Osteoblast (primary cell): ENCODE results near the gene JARID2. TPM values are rescaled to one million over a fixed set of nuclear protein-coding genes. Genes with fewer than 3 reads are reported as not detected.

ENCODE experiments used
- DNase-seq: peaks from one replicate; pipeline ENCODE4 v3.0.0; 2011; ENCODE audit warnings: low spot score, mixed read lengths; ENCODE audit not compliant: insufficient read length; ENCODE audit errors: missing footprints
- H2AFZ ChIP-seq: 2 replicates; pipeline ENCODE4 v1.6.0; 2011; ENCODE audit warnings: mild to moderate bottlenecking, low read length
- H3K27ac ChIP-seq: 2 replicates; pipeline ENCODE4 v1.5.1; 2011; ENCODE audit warnings: mild to moderate bottlenecking, low read depth, low read length, moderate library complexity
- H3K27me3 ChIP-seq: 2 replicates; pipeline ENCODE4 v1.6.0; 2012; ENCODE audit warnings: mild to moderate bottlenecking, control low read depth, inconsistent platforms, low read length, moderate library complexity; ENCODE audit not compliant: insufficient read depth
- H3K36me3 ChIP-seq: 2 replicates; pipeline ENCODE4 v1.5.1; 2011; ENCODE audit warnings: mild to moderate bottlenecking, low read length, control low read depth, moderate library complexity; ENCODE audit not compliant: insufficient read depth
- H3K4me1 ChIP-seq: 2 replicates; pipeline ENCODE4 v1.5.1; 2011; ENCODE audit warnings: mild to moderate bottlenecking, low read length, control low read depth, moderate library complexity; ENCODE audit not compliant: insufficient read depth
- H3K4me2 ChIP-seq: 2 replicates; pipeline ENCODE4 v1.6.0; 2011; ENCODE audit warnings: mild to moderate bottlenecking, low read length; ENCODE audit not compliant: insufficient read depth
- H3K4me3 ChIP-seq: fragments of 200-600 bp; sonication (generic); 3 replicates; pipeline ENCODE4 v1.5.1; 2012; ENCODE audit warnings: mild to moderate bottlenecking, low read length, inconsistent platforms; ENCODE audit not compliant: insufficient read depth
- H3K79me2 ChIP-seq: 2 replicates; pipeline ENCODE4 v1.6.0; 2012; ENCODE audit warnings: mild to moderate bottlenecking, low read length, control low read depth, inconsistent platforms; ENCODE audit not compliant: insufficient read depth
- H3K9me3 ChIP-seq: 2 replicates; pipeline ENCODE4 v1.5.1; 2011; ENCODE audit warnings: low read depth, low read length, control low read depth
- H4K20me1 ChIP-seq: 2 replicates; pipeline ENCODE4 v1.6.0; 2012; ENCODE audit warnings: mild to moderate bottlenecking, low read length, control low read depth; ENCODE audit not compliant: insufficient read depth
- total RNA-seq: library from RNA; depleted of rRNA; stranded (reverse); fragments of >200 nt; gene quantifications from 2 replicates; pipeline ENCODE4 v1.2.3, GENCODE V29; 2012
- TF ChIP-seq, protein P1 (sequence below): IDR thresholded peaks from 2 replicates; pipeline ENCODE4 v1.5.1; 2011; ENCODE audit warnings: mild to moderate bottlenecking, low read depth, low read length, moderate library complexity; ENCODE audit errors: extremely low read depth

JARID2 gene
- total RNA-seq, 1 donor, result 10.5 TPM

DNA sequence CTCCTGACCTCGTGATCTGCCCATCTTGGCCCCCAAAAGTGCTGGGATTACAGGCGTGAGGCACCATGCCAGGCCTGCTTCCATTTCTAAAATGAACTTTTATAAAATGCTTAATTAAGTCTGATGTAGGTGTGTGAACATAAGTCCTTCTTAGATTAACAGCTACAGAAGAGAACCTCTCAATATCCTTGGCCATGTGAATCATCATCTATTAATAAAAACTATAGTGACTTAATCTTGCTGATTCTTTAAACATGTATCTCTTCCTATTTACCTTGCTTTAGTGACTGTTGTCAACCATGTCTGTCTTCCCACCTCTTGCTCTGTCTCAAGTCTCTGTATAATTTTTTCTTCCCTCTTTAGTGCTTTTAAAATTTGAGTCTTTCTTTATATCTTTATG is 127.1 kb downstream of the JARID2 start:
- Histone ChIP-seq H2AFZ (no peak overlapping the region), H3K79me2 (peaks cover 83% of the 10 kb centered on the region), H3K27me3 (no peaks in the 10 kb centered on the region), H3K27ac (no peak overlapping the region), H3K4me1 (peaks cover 8% of the 10 kb centered on the region), H3K36me3 (no peaks in the 10 kb centered on the region), H3K4me2 (no peak overlapping the region), H3K9me3 (no peaks in the 10 kb centered on the region), H3K4me3 (no peak overlapping the region), H4K20me1 (peaks cover 54% of the 10 kb centered on the region)
- DNase-seq, result no peak
- TF ChIP-seq, protein P1, sequence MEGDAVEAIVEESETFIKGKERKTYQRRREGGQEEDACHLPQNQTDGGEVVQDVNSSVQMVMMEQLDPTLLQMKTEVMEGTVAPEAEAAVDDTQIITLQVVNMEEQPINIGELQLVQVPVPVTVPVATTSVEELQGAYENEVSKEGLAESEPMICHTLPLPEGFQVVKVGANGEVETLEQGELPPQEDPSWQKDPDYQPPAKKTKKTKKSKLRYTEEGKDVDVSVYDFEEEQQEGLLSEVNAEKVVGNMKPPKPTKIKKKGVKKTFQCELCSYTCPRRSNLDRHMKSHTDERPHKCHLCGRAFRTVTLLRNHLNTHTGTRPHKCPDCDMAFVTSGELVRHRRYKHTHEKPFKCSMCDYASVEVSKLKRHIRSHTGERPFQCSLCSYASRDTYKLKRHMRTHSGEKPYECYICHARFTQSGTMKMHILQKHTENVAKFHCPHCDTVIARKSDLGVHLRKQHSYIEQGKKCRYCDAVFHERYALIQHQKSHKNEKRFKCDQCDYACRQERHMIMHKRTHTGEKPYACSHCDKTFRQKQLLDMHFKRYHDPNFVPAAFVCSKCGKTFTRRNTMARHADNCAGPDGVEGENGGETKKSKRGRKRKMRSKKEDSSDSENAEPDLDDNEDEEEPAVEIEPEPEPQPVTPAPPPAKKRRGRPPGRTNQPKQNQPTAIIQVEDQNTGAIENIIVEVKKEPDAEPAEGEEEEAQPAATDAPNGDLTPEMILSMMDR, result no peak

GRCh38 chr6:15374119-15374518 is 128.2 kb downstream of the JARID2 start:
- Histone ChIP-seq H2AFZ (no peak overlapping the region), H3K36me3 (no peaks in the 10 kb centered on the region), H3K79me2 (peaks cover 85% of the 10 kb centered on the region), H4K20me1 (peaks cover 52% of the 10 kb centered on the region), H3K27ac (no peak overlapping the region), H3K9me3 (no peaks in the 10 kb centered on the region), H3K4me2 (no peak overlapping the region), H3K27me3 (no peaks in the 10 kb centered on the region), H3K4me3 (no peak overlapping the region), H3K4me1 (peaks cover 8% of the 10 kb centered on the region)
- TF ChIP-seq, protein P1, result no peak
- no peak for DNase-seq

- no peak overlapping the region for H2AFZ ChIP-seq
- DNase-seq, result no peak
- no peaks in the 10 kb centered on the region for H3K36me3 ChIP-seq
- TF ChIP-seq, protein P1, result no peak
- H4K20me1 ChIP-seq, result peaks cover 50% of the 10 kb centered on the region
- no peaks in the 10 kb centered on the region for H3K27me3 ChIP-seq
- H3K4me1 ChIP-seq, result peaks cover 8% of the 10 kb centered on the region
- peaks cover 85% of the 10 kb centered on the region for H3K79me2 ChIP-seq
- no peak overlapping the region for H3K4me3 ChIP-seq
- H3K9me3 ChIP-seq, result no peaks in the 10 kb centered on the region
- no peak overlapping the region for H3K27ac ChIP-seq
- H3K4me2 ChIP-seq, result no peak overlapping the region
Measured at GRCh38 chr6:15375018-15375417, 129.1 kb downstream of the JARID2 start.

- no peak for DNase-seq
- TF ChIP-seq, protein P1, result no peak
- H3K27ac ChIP-seq, result no peak overlapping the region
Measured at GRCh38 chr6:15375638-15376290, 129.9 kb downstream of the JARID2 start.

More at GRCh38 chr6:15375638-15376290, 129.9 kb downstream of the JARID2 start:
- Histone ChIP-seq H3K9me3 (no peaks in the 10 kb centered on the region), H3K4me1 (peaks cover 8% of the 10 kb centered on the region), H3K4me3 (no peak overlapping the region), H3K4me2 (no peak overlapping the region), H3K27me3 (no peaks in the 10 kb centered on the region), H2AFZ (no peak overlapping the region), H4K20me1 (peaks cover 47% of the 10 kb centered on the region), H3K79me2 (peaks cover 85% of the 10 kb centered on the region), H3K36me3 (no peaks in the 10 kb centered on the region)
